HG02885 (cell line): Measurements from ENCODE around the gene LRRC71.

Experiments
- ATAC-seq: cut with Tn5 transposase; IDR thresholded peaks from one replicate; pipeline ENCODE4 v1.9.1; 2021; ENCODE audit warnings: mild to moderate bottlenecking; ENCODE audit not compliant: unreplicated experiment, poor library complexity

The LRRC71 gene

DNA sequence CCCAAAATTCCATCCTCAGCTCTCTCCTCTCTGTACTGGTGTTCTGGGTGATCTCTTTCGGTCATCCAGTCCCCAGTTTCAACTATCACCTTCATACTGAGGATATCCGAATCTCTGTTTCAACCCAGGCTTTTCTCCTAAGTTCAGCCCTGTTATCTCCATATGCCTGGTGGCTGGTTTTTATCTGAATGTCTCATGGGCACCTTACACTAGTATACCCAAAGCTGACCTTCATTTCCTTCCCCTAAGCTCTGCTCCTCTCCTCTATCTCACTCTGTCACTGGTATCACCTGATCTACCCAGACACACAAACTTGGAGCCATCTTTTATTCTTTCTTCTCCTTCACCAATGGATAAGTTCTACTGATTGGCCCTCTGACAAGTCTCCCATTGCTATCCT lies 53.0 kb downstream of the LRRC71 start:
- no peak for ATAC-seq

DNA sequence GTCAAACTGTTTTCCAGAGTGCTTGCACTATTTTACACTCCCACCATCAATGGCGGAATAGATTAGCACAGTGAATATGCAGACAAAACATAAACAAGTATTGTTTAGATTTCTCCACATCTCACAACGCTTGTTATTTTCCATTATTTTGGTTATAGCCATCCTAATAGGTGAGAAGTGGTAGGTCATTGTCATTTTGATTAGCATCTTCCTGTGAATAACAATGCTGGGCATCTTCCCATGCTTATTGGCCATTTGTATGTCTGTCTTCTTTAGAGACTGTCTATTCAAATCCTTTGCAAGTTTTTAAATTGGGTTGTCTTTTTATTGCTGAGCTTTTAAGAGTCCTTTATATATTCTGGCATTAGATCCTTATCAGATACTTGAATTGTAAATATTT lies 54.7 kb downstream of the LRRC71 start:
- ATAC-seq, result no peak

DNA sequence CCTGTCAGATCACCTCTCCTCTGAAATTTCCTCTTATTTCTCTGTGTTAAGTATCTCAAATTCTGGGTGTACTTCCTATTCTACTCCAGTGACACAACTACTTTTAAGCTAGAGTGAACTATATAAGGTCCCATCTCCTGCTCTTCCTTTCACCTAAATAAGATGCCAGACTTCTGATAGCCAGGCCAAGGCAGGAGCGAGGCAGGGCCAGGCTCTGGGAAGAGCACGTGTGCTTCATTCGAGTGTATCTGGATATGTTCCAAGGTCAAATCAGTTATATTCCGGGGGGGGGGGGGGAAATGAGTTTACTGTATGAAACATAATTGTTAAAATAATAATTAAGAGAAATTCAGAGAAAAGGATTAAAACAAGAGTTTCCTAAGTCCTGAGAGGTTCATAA lies 60.1 kb downstream of the LRRC71 start:
- no peak for ATAC-seq
